GM12892 (cell line): ENCODE measurements around the gene PDRG1.

Experiments used
- POLR2A ChIP-seq: IDR thresholded peaks from 2 replicates; pipeline ENCODE4 v1.6.1; 2011; ENCODE audit warnings: low read depth, low read length, control low read depth
- POLR2AphosphoS5 ChIP-seq: IDR thresholded peaks from 2 replicates; pipeline ENCODE4 v1.6.1; 2011; ENCODE audit warnings: low read depth, low read length, control low read depth
- TAF1 ChIP-seq: IDR thresholded peaks from 2 replicates; pipeline ENCODE4 v1.6.1; 2011; ENCODE audit warnings: low read depth, mild to moderate bottlenecking, control low read depth, low read length, borderline replicate concordance

DNA sequence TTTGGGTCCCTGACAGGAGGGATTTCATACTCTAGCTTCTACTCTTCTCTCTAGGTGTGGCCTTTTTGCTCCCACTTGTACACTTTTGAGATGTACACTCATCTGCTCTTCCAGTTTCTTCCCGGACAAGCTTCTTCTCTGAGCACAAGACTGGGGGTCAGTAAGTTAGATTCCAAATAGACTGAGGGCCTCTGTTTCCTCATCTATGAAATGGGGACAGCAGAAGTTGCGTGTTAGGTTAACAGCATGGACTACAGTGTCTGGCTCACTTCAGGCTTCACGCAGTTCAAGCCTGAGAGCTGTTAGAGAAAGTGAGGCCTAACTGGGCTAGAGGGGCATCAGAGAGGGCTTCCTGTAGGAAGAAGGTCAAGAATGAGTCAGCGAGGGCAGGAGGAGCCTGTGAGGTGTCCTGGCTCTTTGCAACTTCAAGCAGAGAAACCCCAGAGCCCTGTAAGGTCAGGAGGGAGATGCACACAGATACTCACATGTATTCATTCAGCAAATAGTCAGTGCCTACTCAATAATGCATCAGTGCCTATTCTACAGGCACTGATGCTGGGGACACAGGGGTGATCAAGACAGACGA, 36.7 kb upstream of the PDRG1 start:
- TF ChIP-seq POLR2A (no peak), POLR2AphosphoS5 (no peak), TAF1 (no peak)
